Neuron (in vitro differentiated cells): ENCODE results near the gene NFATC3.
"Not testable (repeated sequence)": the region's sequence is repeated elsewhere in the genome, so short reads cannot be mapped to it uniquely, and the experiment has no call there.

Source experiments
- H2AFZ ChIP-seq: one replicate; pipeline ENCODE4 v1.6.1; 2013; ENCODE audit warnings: low read depth, mild to moderate bottlenecking, inconsistent platforms, low read length, moderate library complexity
- H3K27me3 ChIP-seq: one replicate; pipeline ENCODE4 v1.6.1; 2013; ENCODE audit warnings: low read length; ENCODE audit not compliant: insufficient read depth
- H3K36me3 ChIP-seq: one replicate; pipeline ENCODE4 v1.6.1; 2013; ENCODE audit warnings: low read length; ENCODE audit not compliant: insufficient read depth
- H3K4me1 ChIP-seq: one replicate; pipeline ENCODE4 v1.6.1; 2013; ENCODE audit warnings: low read length; ENCODE audit not compliant: insufficient read depth
- H3K4me3 ChIP-seq: 2 replicates; pipeline ENCODE4 v1.5.1; 2013; ENCODE audit warnings: mild to moderate bottlenecking, low read length, moderate library complexity
- H3K9me3 ChIP-seq: one replicate; pipeline ENCODE4 v1.6.1; 2013; ENCODE audit warnings: low read length

The NFATC3 gene

DNA sequence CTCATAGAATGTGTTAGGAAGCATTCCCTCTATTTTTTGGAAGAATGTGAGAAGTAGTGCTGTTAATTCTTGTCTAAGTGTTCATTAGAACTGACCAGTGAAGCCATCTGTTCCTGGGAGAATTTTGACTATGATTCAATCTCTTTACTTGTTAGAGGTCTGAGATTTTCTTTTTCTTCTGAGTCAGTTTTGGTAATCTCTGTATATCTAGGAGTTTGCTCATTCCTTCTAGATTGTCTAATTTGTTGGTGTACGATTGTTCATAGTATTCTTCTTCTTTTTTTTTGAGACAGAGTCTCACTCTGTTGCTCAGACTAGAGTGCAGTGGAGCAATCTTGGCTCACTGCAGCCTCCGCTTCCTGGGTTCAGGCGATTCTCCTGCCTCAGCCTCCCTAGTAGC is 20.4 kb downstream of the NFATC3 start:
- H3K27me3 ChIP-seq = no peaks in the 10 kb centered on the region
- no peak overlapping the region for H2AFZ ChIP-seq
- H3K4me3 ChIP-seq = no peak overlapping the region
- H3K4me1 ChIP-seq = no peaks in the 10 kb centered on the region
- no peaks in the 10 kb centered on the region for H3K36me3 ChIP-seq
- peaks cover 4% of the 10 kb centered on the region for H3K9me3 ChIP-seq

DNA sequence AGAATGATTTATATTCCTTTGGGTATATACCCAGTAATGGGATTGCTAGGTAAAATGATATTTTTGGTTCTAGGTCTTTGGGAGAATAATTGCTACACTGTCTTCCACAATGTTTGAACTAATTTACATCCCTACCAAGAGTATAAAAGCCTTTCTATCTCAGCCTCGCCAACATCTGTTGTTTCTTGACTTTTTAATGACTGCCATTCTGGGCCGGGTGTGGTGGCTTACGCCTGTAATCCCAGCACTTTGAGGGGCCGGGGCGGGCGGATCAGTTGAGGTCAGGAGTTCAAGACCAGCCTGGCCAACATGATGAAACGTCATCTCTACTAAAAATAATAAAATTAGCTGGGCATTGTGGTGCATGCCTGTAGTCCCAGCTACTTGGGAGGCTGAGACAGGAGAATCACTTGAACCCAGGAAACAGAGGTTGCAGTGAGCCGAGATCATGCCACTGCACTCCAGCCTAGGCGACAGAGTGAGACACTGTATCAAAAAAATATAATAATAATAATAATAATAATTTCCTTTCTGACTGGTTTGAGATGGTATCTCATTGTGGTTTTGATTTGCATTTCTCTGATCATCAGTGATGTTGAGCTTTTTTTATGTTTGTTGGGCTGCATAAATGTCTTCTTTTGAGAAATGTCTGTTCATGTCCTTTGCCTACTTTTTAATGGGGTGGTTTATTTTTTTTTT is 22.2 kb downstream of the NFATC3 start:
- not testable (repeated sequence) for H2AFZ ChIP-seq, H3K9me3 ChIP-seq, H3K36me3 ChIP-seq, H3K4me1 ChIP-seq, H3K27me3 ChIP-seq, H3K4me3 ChIP-seq

DNA sequence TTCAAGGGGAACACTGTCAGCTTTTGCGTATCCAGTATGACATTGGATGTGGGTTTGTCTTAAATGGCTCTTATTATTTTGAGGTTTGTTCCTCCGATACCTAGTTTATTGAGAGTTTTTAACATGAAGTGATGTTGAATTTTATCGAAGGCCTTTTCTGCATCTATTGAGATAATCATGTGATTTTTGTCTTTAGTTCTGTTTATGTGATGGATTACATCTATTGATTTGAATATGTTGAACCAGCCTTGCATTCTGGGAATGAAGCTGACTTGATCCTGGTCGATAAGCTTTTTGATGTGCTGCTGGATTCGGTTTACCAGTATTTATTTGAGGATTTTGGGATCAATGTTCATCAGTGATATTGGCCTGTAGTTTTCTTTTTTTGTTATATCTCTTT is 24.0 kb downstream of the NFATC3 start:
- H2AFZ ChIP-seq, H3K27me3 ChIP-seq, H3K4me1 ChIP-seq, H3K4me3 ChIP-seq, H3K36me3 ChIP-seq: not testable (repeated sequence)
- H3K9me3 ChIP-seq = peaks cover 15% of the 10 kb centered on the region

DNA sequence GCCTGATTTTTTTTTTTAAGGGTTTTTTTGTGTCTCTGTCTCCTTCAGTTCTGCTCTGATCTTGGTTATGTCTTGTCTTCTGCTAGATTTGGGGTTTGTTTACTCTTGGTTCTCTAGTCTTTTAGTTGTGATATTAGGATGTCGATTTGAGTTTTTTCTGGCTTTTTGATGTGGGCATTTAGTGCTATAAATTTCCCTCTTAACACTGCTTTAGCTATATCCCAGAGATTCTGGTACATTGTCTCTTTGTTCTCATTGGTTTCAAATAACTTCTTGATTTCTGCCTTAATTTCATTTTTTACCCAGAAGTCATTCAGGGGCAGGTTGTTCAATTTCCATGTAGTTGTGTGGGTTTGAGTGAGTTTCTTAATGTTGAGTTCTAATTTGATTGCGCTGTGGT is 25.4 kb downstream of the NFATC3 start:
- not testable (repeated sequence) for H3K4me3 ChIP-seq, H2AFZ ChIP-seq, H3K36me3 ChIP-seq, H3K4me1 ChIP-seq, H3K27me3 ChIP-seq
- H3K9me3 ChIP-seq = peaks cover 15% of the 10 kb centered on the region

DNA sequence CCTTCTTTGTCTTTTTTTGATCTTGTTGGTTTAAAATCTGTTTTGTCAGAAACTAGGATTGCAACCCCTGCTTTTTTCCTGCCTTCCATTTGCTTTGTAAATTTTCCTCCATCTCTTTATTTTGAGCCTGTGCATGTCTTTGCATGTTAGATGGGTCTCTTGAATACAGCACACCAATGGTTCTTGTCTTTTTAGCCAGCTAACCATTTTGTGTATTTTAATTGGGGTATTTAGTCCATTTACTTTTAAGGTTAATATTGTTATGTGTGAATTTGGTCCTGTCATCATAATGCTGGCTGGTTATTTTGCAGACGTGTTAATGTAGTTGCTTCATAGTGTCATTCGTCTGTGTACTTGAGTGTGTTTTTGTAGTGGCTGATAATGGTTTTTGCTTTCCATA is 26.2 kb downstream of the NFATC3 start:
- Histone ChIP-seq H2AFZ (no peak overlapping the region), H3K27me3 (no peaks in the 10 kb centered on the region), H3K4me3 (no peak overlapping the region), H3K36me3 (no peaks in the 10 kb centered on the region), H3K4me1 (no peaks in the 10 kb centered on the region), H3K9me3 (peaks cover 15% of the 10 kb centered on the region)

DNA sequence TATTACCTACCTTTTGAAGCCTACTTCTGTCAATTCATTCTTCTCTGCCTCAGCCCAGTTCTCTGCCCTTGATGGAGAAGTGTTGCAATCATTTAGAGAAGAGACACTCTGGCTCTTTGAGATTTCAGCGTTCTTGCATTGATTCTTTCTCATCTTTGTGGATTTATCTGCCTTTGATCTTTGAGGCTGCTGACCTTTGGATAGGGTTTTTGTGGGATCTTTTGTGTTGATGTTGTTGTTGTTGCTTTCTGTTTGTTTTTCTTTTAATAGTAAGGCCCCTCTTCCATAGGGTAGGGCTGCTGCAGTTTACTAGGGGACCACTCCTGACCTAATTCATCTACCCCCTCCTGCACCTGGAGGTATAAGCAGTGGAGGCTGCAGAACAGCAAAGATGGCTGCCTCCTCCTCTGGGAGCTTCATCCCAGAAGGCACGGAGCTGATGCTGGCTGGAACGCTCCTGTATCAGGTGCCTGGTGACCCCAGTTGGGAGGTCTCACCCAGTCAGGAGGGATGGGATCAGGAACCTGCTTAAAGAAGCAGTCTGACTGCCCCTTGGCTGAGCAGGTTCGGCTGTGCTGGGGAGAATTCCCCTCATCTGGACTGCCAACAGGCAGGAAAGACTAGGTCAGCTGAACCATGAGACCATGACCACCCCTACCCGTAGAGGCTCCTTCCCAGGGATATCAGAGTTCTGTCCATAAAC is 28.0 kb downstream of the NFATC3 start:
- Histone ChIP-seq H3K4me1 (no peaks in the 10 kb centered on the region), H3K36me3 (no peaks in the 10 kb centered on the region), H3K9me3 (peaks cover 15% of the 10 kb centered on the region), H2AFZ (no peak overlapping the region), H3K4me3 (no peak overlapping the region), H3K27me3 (no peaks in the 10 kb centered on the region)

DNA sequence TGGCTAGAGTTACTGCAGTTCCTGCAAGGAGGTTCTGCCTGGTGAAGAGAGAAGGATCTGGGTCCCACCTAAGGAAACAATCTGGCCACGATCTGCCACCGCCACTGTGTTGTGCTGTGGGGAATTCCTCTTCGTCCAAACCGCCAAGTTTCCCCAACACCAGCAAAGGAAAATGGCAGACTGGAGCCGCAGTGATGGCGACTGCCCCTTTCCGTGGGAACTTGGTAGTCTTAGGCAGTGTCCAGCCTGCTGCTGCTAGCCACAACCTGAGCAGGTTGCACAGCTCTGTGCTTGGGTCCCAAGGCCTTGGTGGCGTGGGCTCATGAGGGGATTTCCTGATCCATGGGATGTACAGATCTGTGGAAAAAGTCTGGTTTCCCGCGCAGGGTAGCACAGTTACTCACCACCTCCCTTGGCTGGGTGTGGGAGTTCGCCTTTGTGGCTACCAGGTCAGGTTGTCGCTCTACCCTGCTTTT is 28.6 kb downstream of the NFATC3 start:
- no peaks in the 10 kb centered on the region for H3K4me1 ChIP-seq
- peaks cover 15% of the 10 kb centered on the region for H3K9me3 ChIP-seq
- H3K36me3 ChIP-seq = no peaks in the 10 kb centered on the region
- H3K27me3 ChIP-seq = no peaks in the 10 kb centered on the region
- no peak overlapping the region for H2AFZ ChIP-seq
- no peak overlapping the region for H3K4me3 ChIP-seq

DNA sequence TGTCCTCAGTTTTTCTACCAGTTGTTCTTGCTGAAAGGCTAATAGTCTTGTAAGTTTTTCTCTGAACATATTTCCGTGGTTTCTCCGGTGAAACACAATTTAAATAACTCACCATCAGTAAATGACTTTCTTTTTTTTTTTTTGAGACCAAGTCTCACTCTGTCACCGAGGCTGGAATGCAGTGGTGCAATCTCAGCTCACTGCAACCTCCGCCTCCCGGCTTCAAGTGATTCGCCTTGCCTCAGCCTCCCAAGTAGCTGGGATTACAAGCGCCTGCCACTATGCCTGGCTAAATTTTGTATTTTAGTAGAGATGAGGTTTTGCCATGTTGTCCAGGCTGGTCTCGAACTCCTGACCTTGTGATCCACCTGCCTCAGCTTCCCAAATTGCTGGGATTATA is 29.8 kb downstream of the NFATC3 start:
- not testable (repeated sequence) for H3K36me3 ChIP-seq, H3K4me1 ChIP-seq, H3K4me3 ChIP-seq, H3K27me3 ChIP-seq, H2AFZ ChIP-seq
- peaks cover 15% of the 10 kb centered on the region for H3K9me3 ChIP-seq

DNA sequence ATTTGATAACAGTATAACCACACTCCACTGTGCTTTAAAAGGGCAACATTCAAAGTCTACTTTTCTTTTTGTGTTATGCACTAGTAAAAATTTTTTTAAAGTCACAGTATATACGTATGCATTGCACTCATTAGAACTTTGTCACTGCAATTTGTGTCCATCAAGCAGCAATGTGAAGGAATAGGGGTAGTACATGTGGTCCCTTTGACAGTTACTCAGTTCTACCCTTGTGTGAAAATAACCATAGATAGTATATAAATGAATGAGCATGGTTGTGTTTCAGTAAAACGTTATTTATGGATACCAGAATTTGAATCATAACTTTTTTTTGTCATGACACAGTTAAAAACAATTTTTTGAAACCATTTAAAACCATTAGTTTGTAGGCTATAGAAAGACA is 30.7 kb downstream of the NFATC3 start:
- H3K4me3 ChIP-seq = no peak overlapping the region
- no peaks in the 10 kb centered on the region for H3K27me3 ChIP-seq
- peaks cover 15% of the 10 kb centered on the region for H3K9me3 ChIP-seq
- H3K36me3 ChIP-seq = peaks cover 2% of the 10 kb centered on the region
- H3K4me1 ChIP-seq = no peaks in the 10 kb centered on the region
- no peak overlapping the region for H2AFZ ChIP-seq

DNA sequence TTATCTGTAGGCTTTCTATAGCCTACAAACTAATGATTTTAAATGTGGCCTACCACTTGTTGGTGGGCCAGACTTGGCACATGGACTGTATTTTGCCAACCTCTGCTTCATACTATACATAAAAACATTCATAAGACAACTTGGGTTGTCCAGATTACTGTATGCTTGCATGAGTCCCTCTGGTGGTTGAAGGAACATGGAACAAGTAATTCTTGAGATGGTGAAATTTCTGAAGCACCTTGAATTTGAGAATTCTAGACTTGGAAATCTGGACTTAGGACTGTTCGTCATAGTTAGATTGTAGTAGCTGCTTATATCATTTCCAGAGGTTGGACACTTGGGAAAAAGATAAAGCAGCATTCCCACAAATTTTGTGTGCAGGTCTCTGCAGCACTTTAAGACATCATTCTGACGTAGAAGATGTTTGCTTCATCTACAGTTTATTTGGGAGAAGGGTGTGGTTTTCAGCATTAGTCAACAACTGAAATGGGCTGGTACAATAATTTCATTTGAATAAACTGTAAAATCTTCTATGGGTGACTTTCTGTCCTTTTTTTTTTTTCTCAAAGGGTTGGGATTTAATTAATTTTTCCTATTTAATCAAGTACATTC is 31.2 kb downstream of the NFATC3 start:
- H3K36me3 ChIP-seq = peaks cover 2% of the 10 kb centered on the region
- H3K27me3 ChIP-seq = no peaks in the 10 kb centered on the region
- H2AFZ ChIP-seq = no peak overlapping the region
- H3K9me3 ChIP-seq = peaks cover 15% of the 10 kb centered on the region
- no peak overlapping the region for H3K4me3 ChIP-seq
- H3K4me1 ChIP-seq = no peaks in the 10 kb centered on the region

DNA sequence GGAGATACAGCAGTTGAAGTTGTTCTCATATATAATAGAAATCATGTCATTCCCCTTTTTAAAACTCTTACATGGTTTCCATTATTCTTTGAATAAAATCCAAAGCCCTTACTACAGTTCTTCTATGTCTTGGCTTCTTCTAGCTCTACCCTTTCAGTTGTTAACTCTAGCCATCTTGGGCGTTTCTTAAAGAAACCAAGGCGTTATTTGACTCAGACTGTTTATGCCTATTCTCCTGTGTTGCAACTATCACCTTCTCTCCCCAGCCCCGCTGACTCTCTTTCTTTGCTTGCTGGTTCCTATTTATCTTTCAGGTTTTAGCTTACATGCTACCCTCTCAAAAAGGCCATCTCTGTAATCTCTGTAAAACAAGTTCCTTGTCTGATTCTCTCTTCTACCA is 32.7 kb downstream of the NFATC3 start:
- Histone ChIP-seq H3K9me3 (peaks cover 9% of the 10 kb centered on the region), H3K36me3 (peaks cover 2% of the 10 kb centered on the region), H3K27me3 (no peaks in the 10 kb centered on the region), H3K4me1 (no peaks in the 10 kb centered on the region), H2AFZ (no peak overlapping the region), H3K4me3 (no peak overlapping the region)

DNA sequence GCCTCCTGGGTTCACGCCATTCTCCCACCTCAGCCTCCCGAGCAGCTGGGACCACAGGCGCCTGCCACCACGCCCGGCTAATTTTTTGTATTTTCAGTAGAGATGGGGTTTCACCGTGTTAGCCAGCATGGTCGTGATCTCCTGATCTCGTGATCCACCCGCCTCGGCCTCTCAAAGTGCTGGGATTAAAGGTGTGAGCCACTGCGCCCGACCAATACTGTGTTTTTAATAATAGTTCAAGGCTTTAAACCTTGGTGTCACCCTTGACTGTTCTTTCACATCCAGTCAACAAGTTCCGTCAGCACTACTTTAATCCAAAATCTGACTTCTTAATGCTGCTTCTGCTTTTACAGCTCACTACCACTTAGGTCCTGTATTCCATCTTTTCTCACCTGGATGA is 33.8 kb downstream of the NFATC3 start:
- not testable (repeated sequence) for H3K4me3 ChIP-seq, H3K4me1 ChIP-seq, H2AFZ ChIP-seq, H3K36me3 ChIP-seq, H3K27me3 ChIP-seq, H3K9me3 ChIP-seq

DNA sequence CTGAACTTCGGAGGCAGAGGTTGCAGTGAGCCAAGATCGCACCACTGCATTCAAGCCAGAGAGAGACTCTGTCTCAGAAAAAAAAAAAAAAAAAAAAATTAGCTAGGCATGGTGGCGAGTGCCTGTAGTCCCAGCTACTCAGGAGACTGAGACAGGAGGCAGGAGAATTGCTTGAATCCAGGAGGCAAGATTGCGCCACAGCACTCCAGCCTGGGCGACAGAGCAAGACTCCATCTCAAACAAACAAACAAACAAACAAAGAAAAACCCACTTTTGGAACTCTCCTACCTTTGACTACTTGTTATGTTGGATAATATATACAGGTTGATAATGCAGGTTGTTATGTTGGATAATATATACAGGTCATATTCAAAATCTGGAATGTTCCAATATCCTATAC is 35.3 kb downstream of the NFATC3 start:
- not testable (repeated sequence) for H3K36me3 ChIP-seq, H2AFZ ChIP-seq, H3K4me1 ChIP-seq, H3K9me3 ChIP-seq, H3K27me3 ChIP-seq, H3K4me3 ChIP-seq
